CD4-positive, alpha-beta T cell treated with Interleukin-15 for 1 hour (primary cell): ENCODE data around the gene EHBP1L1.

Experiments
- DNase-seq: peaks from one replicate; pipeline ENCODE4 v3.0.0-alpha.2; 2020

The EHBP1L1 gene

DNA sequence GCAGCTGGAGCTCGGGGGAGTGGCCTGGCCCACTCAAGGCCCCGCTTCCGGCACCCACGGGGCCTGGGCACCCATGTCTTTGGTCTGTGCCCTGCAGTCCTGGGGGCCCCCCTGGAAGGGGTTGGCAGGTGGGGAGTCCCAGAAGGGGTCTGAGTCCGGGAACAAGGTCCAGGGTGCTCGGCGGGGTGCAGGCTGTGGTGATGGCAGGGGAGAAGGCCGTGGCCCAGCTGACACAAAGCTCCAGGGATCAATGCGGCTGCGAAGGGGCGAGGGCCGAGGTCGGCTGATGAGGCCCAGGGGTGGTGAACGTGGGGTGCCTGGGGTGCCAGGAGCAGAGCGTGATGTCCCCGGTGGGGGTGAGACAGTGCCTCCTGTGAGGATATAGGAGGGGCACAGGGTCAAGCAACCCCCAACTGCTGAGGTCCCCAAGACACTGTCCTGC lies 22.4 kb downstream of the EHBP1L1 start:
- DNase-seq: no peak

DNA sequence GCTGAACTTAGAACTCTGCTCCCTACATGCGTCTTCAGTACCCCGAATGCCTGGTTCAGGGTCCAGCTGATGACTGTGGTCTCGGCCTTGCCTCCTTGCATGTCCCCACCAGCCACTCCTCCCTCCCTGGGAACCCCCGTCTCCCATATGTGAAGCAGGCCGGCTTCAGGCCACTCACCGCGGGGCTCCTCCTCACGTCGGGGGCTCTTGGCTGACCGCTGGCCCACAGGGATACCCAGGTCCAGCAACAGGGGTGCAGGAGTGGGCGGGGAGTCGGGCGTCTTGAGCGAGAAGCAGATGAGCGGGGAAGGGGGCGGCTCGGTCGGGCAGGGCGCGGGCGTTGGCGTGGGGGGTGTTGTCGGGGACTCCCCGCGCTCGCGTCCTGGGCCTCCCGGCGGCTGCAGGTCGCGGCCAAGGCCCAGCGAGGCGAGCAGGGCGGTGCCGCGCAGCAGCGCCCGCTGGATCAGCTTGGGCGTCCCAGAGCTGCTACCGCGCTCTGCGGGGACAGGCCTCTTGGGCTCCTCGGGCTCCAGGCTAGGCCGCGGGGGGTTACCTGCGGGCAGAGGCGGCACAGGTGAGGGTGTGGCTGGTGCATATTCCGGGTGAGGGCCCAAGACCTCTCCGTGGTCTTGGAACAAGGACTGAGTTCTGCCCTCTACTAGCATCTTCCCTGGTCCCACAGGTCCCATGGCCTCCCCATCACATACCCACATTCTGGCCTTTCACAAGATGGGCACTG lies 23.5 kb downstream of the EHBP1L1 start:
- DNase-seq: no peak

DNA sequence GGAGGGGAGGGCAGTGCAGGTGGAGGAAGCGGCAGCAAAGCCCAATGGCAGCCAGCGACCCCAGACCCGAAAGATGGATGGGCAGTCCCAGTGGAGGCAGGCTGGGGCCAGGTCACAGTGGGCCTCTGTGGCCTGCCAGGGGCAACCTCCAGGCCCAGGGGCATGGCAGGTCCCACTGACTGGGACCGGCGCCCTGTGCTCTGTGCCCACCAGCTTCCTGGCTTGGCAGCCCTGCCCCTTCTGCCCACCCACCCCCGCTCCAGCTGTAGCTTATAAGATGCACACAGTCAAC lies 24.0 kb downstream of the EHBP1L1 start:
- no peak for DNase-seq

GRCh38 chr11:65604258-65604657 lies 28.4 kb downstream of the EHBP1L1 start:
- no peak for DNase-seq

DNA sequence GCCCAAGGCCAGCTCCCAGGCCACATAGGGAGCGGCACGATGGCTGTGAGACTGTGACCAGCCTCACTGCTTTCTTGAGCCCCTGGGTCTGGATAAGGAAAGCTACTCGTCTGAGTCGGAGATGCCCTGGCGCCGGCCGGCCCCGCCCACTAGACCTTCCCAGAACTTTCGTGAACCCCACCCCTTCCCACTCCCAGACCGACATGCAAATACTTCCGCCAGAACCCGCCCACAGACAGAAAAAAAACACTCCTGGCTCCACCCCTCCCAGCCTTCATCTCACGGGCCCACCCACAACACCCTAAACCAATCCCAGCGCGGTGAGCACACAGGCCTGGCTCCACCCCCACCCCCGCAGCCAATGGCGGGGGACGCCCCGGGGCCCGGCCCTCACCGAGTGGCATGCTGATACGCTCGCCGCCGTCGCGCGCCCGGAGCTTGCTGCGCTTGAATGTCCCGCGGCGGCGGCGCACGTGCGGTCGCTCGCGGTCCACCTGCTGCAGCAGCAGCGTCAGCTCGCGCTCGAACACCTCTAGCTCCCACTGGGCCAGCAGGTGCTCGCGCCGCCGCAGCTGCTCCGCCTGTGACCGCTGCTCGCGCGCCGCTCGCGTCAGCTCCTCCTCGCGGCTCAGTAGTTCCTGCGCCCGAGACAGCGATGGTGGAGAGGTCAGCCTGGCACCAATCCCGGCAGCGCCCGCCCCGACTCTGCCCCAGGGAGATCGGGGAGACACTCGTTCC lies 31.2 kb downstream of the EHBP1L1 start:
- no peak for DNase-seq

DNA sequence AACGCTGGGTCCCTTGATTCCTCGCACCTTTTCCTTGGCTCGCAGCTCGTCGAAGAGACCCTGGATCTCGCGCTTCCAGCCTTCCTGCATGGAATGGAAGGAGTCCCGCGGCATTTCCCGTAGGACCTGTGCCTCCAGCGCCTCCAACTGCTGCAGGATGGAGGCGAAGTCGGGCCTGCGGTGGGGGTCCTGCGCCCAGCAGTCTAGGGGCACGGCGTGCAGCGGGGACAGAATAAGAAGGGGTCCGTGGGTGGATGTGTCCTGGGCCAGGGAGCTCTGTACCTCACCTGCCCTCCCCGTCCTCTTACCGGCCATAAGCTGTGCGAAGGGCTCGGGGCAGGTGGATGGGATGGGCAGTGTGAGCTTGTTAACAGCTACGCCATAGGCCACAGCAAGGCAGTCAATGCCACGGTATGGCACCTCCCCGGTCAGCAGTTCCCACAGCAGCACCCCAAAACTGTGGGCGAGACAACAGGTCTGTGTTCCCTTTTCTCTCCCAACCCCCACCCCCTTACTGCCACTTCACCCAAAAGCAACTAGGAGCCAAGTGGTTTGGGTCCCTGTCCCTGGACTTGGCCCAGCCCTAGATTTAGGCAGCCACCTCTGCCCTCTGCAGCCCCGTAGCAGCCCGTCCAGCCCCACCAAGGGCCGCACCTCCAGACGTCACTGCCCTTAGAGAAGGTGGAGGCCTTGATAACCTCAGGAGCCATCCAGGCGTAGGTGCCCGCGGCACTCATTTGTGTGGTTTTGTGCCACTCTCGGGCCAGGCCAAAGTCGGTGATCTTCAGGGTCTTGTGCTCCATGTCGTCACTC lies 32.0 kb downstream of the EHBP1L1 start:
- DNase-seq: no peak

DNA sequence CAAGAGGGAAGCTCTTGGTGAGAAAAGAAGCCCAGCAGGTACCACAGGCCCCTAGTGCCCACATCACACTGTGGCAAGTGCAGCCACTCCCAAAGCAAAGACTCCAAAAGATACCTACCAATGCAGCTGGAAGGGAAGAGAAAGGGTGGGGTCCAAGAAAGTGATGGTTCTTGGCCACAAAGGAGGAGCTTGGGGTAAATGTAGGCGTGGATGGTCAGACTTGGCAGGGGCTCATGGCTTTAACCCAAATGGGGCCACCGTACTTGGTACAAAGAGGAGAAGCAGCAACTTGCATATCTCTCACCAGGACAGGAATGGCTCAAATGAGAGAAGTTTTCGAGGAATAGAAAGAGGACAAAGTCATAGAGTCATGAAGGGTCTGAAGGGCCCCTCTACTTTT lies 33.4 kb downstream of the EHBP1L1 start:
- no peak for DNase-seq

DNA sequence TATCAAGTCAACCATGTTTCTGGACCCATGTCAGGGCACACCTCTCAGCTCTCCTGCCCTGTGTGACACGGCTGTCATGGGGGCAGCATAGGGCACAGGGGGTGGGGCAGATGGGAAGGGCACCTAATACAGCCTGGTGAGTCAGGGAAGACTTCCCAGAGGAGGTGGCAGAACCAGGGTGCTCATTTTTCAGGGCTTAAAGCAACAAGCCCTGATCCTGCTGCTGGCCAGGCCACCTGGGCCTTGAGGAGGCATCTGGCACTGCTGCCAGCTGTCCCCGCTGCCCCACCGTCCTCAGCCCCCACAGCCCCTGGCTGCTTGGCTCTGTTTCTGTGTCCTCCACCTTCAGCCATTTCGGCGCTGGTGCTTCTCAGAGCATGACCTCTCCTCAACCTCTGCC lies 33.8 kb downstream of the EHBP1L1 start:
- DNase-seq: no peak

DNA sequence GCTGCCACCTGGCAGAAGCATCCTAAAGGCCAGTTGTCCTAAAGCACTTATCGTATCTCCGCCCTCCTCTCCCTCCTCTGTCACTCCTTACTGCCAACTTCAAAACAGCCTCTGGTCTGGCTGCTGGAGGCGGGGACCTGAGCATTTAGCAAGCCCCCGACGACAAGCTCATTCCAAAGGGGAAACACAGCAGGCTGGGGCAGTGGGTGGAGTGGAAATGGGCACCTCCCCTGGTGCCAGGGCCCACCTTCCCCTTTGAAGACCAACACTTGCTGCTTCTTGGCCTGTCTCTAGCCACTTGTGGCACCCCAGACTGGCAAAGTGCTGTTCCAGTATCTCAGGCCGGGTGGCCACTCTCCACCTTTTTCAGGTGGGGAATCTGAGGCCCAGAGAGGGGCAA lies 34.6 kb downstream of the EHBP1L1 start:
- DNase-seq: no peak

GRCh38 chr11:65611028-65611757 lies 35.3 kb downstream of the EHBP1L1 start:
- peak; percentile 59 for DNase-seq

DNA sequence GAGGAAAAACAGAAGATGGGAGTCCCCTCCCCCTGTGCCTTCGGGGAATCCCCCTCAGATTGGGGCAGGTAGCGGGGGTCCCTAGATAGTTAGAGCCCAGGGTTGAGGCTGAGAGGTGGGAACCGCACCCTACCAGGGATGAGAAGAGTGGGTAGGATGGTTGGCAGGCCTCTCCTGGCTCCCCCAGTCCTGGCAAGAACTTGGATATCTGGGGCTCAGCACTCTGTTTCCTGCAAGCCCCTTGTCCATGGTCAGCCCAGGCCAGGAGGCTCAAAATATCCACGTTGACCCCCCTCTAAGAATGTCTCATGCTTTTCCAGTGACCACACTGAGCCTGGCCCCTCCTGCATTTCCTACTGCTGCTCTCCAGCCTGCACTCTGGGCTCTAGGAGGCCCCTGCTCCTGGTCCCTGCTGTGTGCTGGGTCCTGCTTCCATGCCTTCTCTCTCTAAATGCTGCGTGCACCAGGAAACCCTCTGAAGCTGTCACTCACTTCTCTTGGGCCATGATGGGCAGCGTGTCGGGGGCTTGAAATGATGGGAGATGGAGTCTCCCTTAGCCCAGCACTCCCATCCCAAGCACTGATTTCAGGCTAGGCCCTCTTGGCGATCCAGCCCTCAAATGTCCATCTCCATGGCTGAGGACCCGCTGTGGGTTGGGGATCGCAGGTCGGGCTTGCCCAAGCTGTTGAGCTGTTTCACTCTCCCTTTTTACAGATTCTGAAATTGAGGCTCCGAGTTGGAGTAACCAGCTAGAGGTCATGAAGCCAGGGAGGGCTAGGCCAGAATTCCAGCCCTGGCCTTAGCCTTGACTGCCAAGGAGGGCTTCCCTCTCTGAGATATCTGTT lies 36.1 kb downstream of the EHBP1L1 start:
- DNase-seq: no peak

DNA sequence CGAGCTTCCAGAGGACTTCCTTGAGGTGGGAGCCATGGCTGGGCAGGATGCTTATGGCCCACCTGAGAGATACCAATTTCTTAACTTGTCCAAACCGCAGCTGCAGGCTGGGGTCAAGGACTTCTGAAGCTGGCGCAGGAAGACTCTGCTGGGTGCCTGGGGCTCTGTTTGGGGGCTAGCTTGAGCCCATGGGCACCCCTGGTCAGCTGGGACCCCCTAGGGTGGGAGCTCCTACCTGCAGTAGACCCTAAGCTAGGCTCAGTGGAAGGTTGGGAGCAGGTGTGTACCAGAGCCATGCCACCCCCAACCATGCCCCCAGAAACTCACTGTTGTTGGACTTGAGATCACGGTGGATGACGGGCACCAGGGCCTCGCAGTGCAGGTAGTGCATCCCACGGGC lies 36.8 kb downstream of the EHBP1L1 start:
- no peak for DNase-seq

- no peak for DNase-seq
Observed at GRCh38 chr11:65613091-65613928, 37.5 kb downstream of the EHBP1L1 start.

DNA sequence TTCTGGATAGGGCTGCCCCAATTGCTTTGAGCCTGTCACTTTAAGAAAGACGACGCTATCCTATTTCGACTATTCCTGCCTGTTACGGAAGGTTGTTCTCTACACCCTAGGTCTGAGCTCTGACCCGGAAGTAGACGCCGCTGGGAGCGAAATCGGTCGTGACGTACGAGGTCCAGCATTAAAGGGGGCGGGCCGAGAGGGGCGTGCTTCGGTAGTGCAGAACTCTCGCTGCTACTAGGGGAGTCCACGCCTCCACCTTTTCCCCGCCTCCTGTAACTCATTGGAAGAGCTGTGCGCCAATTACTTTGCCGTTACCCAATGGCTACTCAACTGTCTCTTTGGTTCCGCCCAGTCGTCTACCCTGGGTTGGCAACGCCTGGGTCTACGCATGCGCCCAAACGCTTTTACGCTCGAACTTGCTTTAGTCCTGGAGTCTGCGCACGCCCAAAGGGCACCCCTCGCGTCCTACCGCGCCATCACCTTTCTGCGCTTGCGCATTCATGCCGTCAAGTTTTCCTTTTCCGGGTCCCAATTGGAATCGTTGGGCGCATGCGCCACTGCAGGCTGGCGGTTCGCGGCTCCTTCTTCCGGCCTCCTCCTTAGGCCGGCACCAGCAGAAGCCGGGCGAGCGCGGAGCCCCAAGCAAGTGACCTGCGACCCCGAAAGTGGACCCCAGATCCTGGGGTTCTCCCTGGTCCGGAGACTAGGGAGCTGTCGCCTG lies 39.5 kb downstream of the EHBP1L1 start, which contains the start of gene PCNX3:
TSS of gene PCNX3 (plus strand) at position 548 of the 721 bp plus-strand sequence. CDS start 536 bp downstream, outside the sequence.
- DNase-seq: peak; percentile 100

DNA sequence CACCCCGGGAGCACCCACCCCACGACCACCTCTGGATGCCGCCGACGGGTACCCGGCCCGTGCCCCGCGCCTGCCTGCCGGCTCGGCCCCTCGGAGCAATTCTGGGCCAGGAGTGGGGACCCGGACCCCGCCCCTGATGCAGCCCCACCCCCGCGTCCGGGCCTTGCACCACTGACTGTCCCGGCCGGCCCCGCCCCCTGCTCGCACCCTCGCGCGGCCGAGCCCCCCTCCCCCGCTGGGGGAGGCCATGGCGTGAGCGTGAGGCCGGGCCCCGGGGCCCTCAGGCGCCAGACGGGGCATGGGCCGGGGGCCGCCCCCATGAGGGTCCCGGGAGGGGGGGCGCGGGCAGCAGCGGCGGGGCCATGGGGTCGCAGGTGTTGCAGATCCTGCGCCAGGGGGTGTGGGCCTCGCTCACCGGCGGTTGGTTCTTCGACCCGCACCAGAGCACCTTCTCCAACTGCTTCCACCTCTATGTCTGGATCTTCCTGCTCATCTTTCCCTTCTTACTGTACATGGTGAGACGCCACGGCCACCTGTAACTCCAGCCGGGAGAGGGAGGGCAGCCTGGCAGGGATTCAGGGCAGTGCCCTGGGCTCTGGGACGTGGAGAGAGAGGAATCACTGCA lies 40.2 kb downstream of the EHBP1L1 start:
- peak; percentile 33 for DNase-seq

DNA sequence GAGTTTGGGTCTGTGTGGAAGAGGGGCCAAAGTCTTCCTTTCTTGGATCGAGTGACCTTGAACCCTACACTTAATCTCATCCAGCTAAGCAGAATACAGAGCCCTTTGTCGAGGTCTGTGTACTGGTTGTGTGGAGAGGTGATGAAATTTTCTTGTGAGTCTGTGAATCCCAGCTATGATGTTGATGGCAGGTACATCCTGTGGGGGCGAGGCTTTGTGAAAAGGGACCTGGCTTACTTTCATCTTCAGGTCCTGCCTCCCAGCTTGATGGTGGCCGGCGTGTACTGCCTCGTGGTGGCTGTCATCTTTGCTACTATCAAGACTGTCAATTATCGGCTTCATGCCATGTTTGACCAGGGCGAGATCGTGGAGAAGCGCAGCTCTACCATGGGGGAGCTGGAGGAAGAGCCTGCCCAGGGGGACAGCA lies 40.7 kb downstream of the EHBP1L1 start:
- no peak for DNase-seq

DNA sequence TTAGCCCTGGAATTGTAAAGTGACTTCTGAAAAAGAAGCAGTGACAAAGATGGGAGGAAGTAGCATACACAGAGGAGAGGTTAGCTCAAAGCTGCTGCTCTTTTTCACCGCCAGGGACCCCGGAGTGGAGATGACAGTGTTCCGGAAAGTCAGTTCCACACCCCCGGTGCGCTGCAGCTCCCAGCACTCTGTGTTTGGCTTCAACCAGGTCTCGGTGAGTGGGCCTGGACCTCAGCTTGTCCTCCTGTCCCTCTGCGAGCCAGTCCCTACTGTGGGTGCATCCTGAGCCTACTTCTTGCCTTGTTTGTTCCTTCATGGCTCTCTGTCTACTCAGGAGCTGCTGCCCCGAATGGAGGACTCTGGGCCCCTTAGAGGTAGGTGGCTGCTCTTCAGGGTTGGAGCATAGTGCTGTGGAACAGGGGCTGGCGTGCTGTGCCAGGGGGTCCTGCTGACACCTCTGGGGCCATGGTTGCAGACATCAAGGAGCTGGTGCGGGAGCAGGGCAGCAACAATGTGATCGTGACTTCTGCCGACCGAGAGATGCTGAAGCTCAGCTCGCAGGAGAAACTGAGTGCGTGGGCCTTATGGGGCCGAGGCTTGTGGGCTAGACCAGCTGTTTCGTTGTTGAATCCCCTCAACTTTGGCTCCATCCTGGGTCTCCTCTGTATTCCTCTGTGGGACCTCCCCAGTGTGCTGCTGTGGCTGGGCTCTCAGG lies 41.4 kb downstream of the EHBP1L1 start:
- DNase-seq: no peak

DNA sequence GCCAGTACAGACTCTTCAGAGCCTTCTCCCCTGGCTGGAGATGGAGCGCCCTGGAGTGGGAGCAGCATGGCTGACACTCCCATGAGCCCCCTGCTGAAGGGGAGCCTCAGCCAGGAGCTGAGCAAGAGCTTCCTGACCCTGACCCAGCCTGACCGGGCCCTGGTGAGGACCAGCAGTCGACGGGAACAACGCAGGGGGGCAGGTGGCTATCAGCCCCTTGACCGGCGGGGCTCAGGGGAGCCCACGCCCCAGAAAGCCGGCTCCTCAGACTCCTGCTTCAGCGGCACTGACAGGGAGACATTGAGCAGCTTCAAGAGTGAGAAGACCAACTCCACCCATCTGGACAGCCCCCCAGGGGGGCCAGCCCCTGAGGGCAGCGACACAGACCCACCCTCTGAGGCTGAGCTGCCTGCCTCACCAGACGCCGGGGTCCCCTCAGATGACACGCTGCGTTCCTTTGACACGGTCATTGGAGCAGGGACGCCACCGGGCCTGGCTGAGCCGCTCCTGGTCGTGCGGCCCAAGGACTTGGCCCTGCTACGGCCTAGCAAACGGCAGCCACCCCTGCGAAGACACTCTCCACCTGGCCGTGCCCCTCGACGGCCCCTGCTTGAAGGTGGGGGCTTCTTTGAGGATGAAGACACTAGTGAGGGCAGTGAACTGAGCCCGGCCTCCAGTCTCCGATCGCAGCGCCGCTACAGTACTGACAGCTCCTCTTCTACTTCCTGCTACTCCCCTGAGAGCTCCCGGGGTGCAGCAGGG lies 42.3 kb downstream of the EHBP1L1 start:
- no peak for DNase-seq
